ENCODE measurements around the gene ABCA6.

ABCA6 gene

DNA sequence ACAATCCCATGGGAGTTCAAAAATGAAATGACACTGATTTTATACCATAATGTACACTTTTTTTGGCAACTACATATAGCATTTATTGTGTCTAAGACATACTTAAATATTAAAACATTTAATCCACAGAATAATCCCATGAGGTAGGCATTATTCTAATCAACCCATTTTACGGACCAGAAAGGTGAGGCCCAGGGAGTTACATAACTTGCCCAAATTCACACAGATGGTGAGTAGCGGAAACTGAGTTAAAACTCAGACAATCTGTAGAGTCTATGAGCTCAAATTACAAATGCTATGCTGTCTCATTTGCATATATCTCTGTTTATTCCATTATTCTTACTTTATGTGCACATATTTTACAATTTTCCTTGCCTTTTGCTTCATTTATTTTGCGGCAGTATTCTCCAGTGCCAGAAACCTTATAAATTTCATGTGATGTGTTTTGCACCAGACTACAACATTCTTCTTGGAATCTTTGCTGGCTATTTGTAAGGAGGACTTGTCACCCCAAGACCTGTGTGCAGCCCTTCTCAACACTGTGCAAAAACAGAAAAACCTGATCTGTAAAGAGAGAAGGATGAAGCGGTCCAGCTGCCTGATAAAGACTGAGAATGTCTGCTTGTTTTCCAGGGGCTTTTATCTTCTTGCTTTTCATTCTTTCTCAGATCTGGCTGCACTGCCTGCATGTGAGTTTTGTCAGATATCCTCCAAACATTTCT is 78.7 kb downstream of the ABCA6 start:
- Mint-ChIP-seq H3K9me3 (peaks cover 70% of the 10 kb centered on the region), H3K4me1 (ENCODE audit: low read depth) (peaks cover 45% of the 10 kb centered on the region)

DNA sequence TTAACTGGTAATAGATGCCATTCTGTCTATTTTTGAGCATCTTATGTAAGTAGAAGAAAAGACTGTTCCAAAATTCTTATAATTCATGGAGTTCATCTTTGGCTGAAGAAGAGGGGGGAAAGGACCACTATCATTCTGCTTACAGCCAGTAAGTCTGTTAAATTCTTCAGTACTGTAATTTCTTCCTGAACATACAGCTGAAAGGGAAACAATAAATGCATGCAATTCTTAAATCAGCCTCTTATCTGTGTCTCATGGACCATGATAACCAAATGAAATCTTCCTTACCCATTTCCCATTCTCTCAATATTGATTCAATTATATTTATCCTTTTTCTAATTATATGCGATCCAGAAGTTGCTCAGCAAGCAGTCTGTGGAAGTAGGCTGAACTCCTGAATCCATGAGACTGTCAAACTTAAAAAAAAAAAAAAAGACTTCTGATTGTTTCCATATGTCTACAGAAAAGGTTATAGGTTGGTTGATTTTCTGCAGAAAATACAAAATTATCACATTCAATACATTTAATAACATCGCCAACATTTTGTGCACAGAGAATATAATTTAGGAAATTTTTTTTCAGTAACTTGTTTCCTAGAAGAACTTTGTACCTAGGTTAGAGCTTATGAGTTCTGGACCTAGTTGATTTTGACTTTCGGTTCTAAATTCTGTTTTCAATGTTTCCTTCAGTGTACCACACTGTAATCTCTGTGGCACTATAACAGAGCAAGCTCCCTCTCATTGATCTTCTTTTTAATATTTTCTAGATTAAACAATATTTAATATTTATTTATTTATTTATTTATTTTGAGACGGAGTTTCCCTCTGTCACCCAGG is 79.8 kb downstream of the ABCA6 start:
- Mint-ChIP-seq H3K27me3 (no peaks in the 10 kb centered on the region), H3K27ac (no peak overlapping the region), H3K4me3 (no peak overlapping the region), H3K4me1 (ENCODE audit: low read depth) (peaks cover 40% of the 10 kb centered on the region), H3K9me3 (peaks cover 66% of the 10 kb centered on the region), H3K36me3 (ENCODE audit: low read depth) (peaks cover 69% of the 10 kb centered on the region)
- intact Hi-C loops (cut with micrococcal nuclease): loop anchor here (10.0 kb wide), 2 partner anchors 73 to 173 kb away; no protein-coding TSS in a partner anchor

More for the DNA sequence above, 78.7 kb downstream of the ABCA6 start:
- Mint-ChIP-seq H3K27ac (peak overlapping the region; percentile 85), H3K27me3 (no peaks in the 10 kb centered on the region), H3K36me3 (ENCODE audit: low read depth) (peaks cover 71% of the 10 kb centered on the region), H3K4me3 (no peak overlapping the region)
- intact Hi-C loops (cut with micrococcal nuclease): loop anchor here (10.0 kb wide), 2 partner anchors 72 to 172 kb away; no protein-coding TSS in a partner anchor

DNA sequence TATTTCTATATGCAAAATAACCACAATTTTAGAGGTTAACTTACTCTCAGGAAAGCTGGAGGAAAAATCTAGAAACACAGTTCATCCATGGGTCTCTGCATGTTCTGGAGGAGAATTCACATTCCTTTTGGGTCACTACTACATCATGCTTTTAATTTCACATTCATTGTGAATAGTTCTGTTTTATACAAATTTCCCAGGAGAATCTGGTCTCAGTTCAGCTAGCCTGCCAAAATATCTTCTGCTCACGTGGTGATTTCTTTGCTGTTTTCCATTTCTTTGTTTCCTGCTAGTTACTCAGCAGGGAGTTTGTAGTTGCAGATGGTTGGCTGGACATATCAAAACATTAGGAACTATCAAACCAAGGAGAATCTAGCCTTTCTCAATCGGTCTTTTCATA is 80.9 kb downstream of the ABCA6 start, which contains the start of gene ABCA9:
TSS of gene ABCA9 (minus strand) at position 106 of the 400 bp plus-strand sequence. CDS start 9,801 bp downstream, outside the sequence.
- Mint-ChIP-seq H3K4me1 (ENCODE audit: low read depth) (peaks cover 30% of the 10 kb centered on the region), H3K9me3 (peaks cover 67% of the 10 kb centered on the region), H3K36me3 (ENCODE audit: low read depth) (peaks cover 71% of the 10 kb centered on the region), H3K4me3 (no peak within 1 kb of the TSS), H3K27me3 (no peaks in the 10 kb centered on the region), H3K27ac (no peak within 1 kb of the TSS)
- intact Hi-C loops (cut with micrococcal nuclease): loop anchor here (10.0 kb wide), 2 partner anchors 74 to 174 kb away; no protein-coding TSS in a partner anchor

DNA sequence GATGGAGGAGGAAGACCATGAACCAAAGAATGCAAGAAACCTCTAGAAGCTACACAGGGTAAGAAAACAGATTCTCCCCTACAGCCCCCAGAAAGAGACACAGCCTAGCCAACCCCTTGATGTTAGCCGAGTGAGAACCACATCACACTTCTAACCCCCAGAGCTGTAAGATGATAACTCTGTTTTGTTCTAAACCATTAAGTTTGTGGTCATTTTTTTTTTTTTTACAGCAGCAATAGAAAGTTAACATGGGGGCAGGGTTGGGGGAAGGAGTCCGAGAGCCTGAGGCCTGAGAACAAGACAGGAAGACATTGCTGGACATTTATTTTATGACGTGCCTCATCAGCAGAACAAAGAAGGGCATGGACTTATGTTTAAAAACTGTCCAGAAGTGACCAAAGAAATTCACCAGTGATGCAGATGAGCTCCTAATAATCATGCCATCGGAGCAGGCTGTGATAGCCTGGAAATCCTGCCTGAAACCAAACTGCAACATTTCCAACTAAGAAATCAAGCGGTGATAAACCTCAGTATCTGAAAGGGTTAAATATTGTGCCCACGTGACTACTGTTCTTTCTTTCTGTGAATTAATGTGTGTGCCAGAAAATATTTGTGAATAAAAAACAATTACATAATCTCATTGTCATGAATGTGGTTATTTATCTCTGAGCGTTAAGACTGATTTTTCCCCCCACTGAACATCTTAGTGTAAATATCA is 82.1 kb downstream of the ABCA6 start:
- H3K27me3 Mint-ChIP-seq: no peaks in the 10 kb centered on the region
- no peak overlapping the region for H3K4me3 Mint-ChIP-seq
- intact Hi-C loops (cut with micrococcal nuclease): loop anchor here (10.0 kb wide), 2 partner anchors 75 to 175 kb away; no protein-coding TSS in a partner anchor
- peaks cover 67% of the 10 kb centered on the region for H3K36me3 Mint-ChIP-seq (ENCODE audit: low read depth)
- no peak overlapping the region for H3K27ac Mint-ChIP-seq
- H3K9me3 Mint-ChIP-seq: peaks cover 63% of the 10 kb centered on the region
- H3K4me1 Mint-ChIP-seq (ENCODE audit: low read depth): peaks cover 19% of the 10 kb centered on the region

DNA sequence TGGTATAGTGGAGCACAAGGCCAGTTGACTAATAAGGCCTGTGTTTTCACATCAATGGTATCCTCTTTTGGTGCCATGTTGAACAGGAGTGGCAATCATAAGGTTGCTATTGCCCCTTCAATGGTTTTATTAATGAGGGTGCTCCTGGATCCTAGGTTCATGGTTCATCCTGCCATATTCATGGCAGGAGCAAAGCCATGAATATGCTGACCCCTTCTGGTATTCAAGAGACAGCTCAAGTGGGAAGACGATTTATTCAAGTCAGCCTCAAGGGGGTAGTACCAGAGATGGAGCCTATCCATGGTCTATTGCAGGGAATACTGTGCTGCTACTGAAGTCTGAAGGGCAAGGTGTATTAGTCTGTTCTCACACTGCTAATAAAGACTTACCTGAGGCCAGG is 83.5 kb downstream of the ABCA6 start:
- no peak overlapping the region for H3K27ac Mint-ChIP-seq
- no peak overlapping the region for H3K4me3 Mint-ChIP-seq
- H3K27me3 Mint-ChIP-seq: no peaks in the 10 kb centered on the region
- peaks cover 5% of the 10 kb centered on the region for H3K4me1 Mint-ChIP-seq (ENCODE audit: low read depth)
- intact Hi-C loops (cut with micrococcal nuclease): no loop called here
- H3K36me3 Mint-ChIP-seq (ENCODE audit: low read depth): peaks cover 63% of the 10 kb centered on the region
- H3K9me3 Mint-ChIP-seq: peaks cover 58% of the 10 kb centered on the region

DNA sequence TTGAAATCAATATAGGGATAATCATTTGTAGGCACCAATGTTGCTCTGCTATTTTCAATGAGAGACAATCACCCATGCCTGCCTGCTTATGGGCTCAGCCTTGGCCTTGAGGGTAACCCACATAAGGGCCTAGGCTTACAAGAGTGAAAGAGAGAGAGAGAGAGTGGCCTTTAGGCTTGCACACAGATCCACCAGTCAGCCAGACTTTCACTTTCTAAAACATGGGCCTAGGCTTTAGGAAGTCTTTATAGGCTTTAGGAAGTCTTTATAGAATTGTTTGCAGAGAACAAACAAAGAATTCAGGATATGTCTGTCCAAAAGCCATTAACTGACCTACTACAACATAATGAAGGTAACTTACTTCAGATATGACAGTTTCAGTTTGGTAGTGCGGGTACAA is 84.4 kb downstream of the ABCA6 start:
- H3K4me1 Mint-ChIP-seq (ENCODE audit: low read depth): peaks cover 5% of the 10 kb centered on the region
- H3K36me3 Mint-ChIP-seq (ENCODE audit: low read depth): peaks cover 66% of the 10 kb centered on the region
- no peaks in the 10 kb centered on the region for H3K27me3 Mint-ChIP-seq
- H3K4me3 Mint-ChIP-seq: no peak overlapping the region
- no peak overlapping the region for H3K27ac Mint-ChIP-seq
- H3K9me3 Mint-ChIP-seq: peaks cover 60% of the 10 kb centered on the region
- intact Hi-C loops (cut with micrococcal nuclease): no loop called here

DNA sequence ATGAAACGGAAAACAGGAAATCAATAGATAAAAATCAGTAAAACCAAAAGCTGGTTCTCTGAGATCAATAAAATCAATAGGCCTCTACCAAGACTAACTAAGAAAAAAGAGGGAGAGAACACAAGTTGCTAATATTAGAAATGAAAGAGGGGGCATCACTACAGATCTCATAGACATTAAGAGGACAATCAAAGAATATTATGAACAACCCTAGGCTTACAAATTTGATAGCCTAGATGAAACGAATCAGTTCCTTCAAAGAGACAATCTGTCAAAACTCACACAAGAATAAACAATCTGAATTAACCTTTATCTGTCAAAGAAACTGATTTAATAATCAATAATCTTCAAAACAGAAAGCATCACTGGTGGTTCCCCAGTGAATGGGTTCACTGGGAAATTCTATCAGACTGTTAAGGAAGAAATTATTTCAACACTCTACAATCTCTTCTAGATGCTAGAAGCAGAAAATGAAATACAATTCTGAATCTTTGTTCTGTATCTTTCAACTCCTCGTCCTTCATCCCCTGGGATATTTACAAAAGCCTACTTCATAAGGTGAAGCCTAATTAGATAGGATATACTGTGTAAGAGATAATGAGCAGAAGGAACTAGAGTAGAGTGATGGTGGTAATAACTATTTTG is 85.4 kb downstream of the ABCA6 start:
- Mint-ChIP-seq H3K9me3 (peaks cover 67% of the 10 kb centered on the region), H3K4me1 (ENCODE audit: low read depth) (peaks cover 9% of the 10 kb centered on the region), H3K27ac (no peak overlapping the region), H3K36me3 (ENCODE audit: low read depth) (peaks cover 76% of the 10 kb centered on the region), H3K27me3 (no peaks in the 10 kb centered on the region), H3K4me3 (no peak overlapping the region)
- intact Hi-C loops (cut with micrococcal nuclease): no loop called here

DNA sequence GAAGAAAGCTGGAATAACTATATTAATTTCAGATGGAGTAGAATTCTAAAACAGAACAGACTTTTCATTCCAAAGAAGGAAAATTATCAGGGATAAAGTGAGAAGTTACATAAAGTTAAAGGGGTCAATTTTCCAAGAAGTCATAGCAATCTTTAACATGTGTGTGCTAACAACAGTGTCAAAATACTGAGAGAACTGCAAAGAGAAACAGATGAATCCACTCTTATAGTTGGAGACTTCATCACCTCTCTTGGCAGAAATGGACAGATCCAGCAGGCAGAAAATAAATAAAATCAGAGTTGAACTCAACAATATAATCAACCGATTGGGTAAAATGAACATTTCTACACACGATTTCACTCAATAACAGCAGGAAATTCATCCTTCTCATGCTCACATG is 86.4 kb downstream of the ABCA6 start:
- Mint-ChIP-seq H3K36me3 (ENCODE audit: low read depth) (peaks cover 78% of the 10 kb centered on the region), H3K4me3 (no peak overlapping the region), H3K27ac (no peak overlapping the region), H3K4me1 (ENCODE audit: low read depth) (peaks cover 10% of the 10 kb centered on the region), H3K9me3 (peaks cover 65% of the 10 kb centered on the region), H3K27me3 (no peaks in the 10 kb centered on the region)
- intact Hi-C loops (cut with micrococcal nuclease): no loop called here

DNA sequence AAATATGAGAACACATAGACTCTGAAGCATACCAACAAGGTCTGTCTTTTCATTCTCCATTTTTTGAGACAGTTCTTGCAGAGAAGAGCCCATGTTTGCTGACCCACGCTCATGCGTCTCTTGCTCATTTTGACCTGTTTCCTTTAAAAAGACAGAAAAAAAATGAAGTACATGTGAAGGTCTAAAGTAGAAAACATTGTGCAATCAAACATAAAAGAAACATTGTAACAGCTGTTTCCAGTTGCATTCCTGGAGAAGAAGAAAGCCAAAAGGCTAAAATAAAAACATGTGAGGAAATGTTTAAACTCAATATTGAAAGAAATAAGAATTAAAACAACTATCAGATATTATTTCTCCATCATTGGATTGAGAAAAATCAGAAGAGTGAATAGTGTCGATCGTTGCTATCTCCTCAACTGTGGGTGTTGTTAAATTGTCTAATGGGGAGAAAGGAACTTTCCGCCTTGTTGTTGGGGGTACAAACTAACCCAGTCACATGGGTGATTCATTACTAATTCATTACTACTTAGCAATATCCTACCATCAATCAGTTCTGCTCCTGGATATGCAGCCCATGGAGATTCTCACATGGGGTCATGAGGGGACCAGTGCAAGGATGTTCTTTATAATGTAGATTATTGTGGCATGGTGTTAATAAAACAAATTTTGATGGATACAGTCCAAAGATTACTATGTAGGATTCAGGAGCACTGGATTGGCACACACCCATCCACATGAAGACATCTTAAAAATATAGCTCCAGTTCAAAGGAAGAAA is 90.5 kb downstream of the ABCA6 start:
- intact Hi-C loops (cut with micrococcal nuclease): no loop called here
- H3K36me3 Mint-ChIP-seq (ENCODE audit: low read depth): peaks cover 63% of the 10 kb centered on the region
- peaks cover 45% of the 10 kb centered on the region for H3K9me3 Mint-ChIP-seq
- no peaks in the 10 kb centered on the region for H3K27me3 Mint-ChIP-seq
- H3K4me1 Mint-ChIP-seq (ENCODE audit: low read depth): peaks cover 22% of the 10 kb centered on the region
- H3K4me3 Mint-ChIP-seq: no peak overlapping the region
- no peak overlapping the region for H3K27ac Mint-ChIP-seq

DNA sequence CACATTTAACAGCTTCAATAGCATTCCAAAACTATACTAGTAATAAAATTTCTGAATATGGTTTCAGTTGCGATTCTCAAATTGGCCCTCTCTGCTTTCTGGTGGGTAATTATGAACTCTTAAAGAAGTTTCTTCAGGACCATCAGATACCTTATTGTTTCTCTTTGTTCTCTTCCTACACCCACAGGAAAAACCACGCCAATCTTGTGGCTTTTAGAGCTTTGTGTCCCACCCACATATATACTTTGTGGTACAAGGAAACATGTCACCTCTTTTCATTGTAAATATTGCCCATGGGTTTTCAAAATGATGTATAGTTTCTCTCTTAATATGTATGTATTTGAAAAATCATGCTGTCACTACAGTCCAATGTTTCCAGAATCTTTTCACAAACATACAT is 93.1 kb downstream of the ABCA6 start:
- Mint-ChIP-seq H3K27ac (no peak overlapping the region), H3K4me3 (no peak overlapping the region), H3K36me3 (ENCODE audit: low read depth) (peaks cover 64% of the 10 kb centered on the region), H3K27me3 (no peaks in the 10 kb centered on the region), H3K4me1 (ENCODE audit: low read depth) (peaks cover 22% of the 10 kb centered on the region), H3K9me3 (peaks cover 29% of the 10 kb centered on the region)
- intact Hi-C loops (cut with micrococcal nuclease): no loop called here

DNA sequence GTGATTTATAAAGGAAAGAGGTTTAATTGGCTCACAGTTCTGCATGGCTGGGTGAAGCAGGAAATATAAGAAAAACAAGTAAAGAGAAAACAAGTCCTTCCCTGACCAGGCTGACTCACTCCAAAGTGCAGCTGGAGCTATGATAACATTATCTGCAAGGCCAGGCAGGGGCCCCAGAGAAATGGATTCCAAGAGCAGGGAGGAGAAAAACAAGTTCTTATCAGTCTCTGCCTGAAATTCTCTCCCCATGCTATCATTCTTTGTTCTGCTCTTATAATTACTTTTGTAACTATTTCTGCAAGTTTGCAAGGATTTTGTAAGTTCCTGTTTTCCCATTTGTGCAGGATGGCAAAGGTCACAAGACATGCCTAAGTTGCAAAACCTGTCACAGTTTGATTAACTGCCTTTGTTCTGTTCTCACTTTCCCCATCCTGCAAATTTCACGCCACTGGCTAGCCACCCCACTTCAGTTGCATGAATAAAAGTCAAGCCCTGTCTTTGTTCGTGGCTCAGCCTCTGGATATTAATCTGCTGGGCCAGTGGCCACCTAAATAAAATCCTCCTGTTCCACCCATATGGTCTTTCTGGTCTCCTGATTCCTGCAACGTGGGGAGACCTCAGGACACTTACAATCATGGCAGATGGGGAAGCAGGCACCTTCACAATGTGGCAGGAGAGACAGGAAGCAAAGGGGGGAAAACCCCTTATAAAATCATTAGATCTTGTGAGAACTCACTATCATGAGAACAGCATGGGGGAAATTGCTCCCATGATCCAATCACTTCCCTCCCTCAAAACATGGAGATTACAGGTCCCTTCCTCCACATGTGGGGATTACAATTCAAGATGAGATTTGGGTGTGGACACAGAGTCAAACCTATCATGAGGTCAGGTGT is 94.1 kb downstream of the ABCA6 start:
- peaks cover 68% of the 10 kb centered on the region for H3K36me3 Mint-ChIP-seq (ENCODE audit: low read depth)
- H3K4me1 Mint-ChIP-seq (ENCODE audit: low read depth): peaks cover 22% of the 10 kb centered on the region
- intact Hi-C loops (cut with micrococcal nuclease): no loop called here
- H3K9me3 Mint-ChIP-seq: peaks cover 23% of the 10 kb centered on the region
- no peak overlapping the region for H3K4me3 Mint-ChIP-seq
- H3K27me3 Mint-ChIP-seq: no peaks in the 10 kb centered on the region
- H3K27ac Mint-ChIP-seq: peak overlapping the region; percentile 86

DNA sequence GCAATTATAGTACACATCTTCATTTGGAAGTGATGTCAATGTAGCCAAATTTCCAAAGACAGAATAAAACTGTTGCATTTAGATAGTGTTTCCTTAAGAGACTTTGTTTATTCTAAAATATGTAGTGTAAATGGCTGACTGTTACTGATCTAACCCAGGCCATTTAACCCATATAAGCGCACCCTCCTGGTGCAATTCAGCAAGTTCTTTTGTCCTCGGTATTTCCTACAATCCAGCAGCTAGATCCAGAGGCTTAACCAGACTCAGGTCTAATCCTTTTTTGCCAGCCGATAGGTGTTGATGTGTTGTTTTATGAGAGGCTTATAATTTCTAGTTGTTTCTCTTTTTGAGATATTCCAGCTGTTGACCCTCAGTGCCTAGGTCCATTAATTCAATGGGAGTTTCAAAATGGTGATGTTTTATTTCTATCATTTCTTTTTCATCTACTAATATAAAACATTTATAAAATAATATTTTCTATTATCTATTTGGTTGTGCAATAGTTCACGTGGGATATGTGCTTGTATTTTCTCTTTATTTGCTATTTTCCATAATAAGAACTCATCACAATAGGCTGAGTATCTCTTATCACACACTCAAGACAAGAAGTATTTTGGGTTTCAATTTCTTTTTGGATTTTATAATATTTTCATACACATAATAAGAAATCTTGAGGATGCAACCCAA is 95.4 kb downstream of the ABCA6 start:
- H3K27ac Mint-ChIP-seq: no peak overlapping the region
- peaks cover 65% of the 10 kb centered on the region for H3K36me3 Mint-ChIP-seq (ENCODE audit: low read depth)
- intact Hi-C loops (cut with micrococcal nuclease): no loop called here
- no peak overlapping the region for H3K4me3 Mint-ChIP-seq
- H3K9me3 Mint-ChIP-seq: peaks cover 13% of the 10 kb centered on the region
- peaks cover 17% of the 10 kb centered on the region for H3K4me1 Mint-ChIP-seq (ENCODE audit: low read depth)
- H3K27me3 Mint-ChIP-seq: no peaks in the 10 kb centered on the region

All from dendritic cell treated with granulocyte-macrophage colony-stimulating factor and Interleukin-4, amounts not matched to agents 40 ng/mL and 50 ng/mL, for 4 days (primary cell).